Transverse colon (tissue), 3 donors: Measurements from ENCODE around the gene NPAP1.

Source experiments
- EP300 ChIP-seq: sonication (generic); formaldehyde crosslinking; IDR thresholded peaks from one replicate; pipeline ENCODE4 v1.6.1; 2017; ENCODE audit warnings: antibody characterized with exemption, low read depth
- POLR2A ChIP-seq: fragments of 450-650 bp; IDR thresholded peaks from one replicate; pipeline ENCODE4 v1.6.1; 2016; ENCODE audit warnings: antibody characterized with exemption, mild to moderate bottlenecking, moderate library complexity
- TF ChIP-seq, protein P1 (sequence below), 5 experiments: fragments of 200-600 bp in 3 of 5; fragments of 450-650 bp in 2 of 5; sonication (generic) in 3 of 5; IDR thresholded peaks; 1 replicate in 2 of 5; 2 replicates in 3 of 5; pipeline ENCODE4 v1.5.1; 2016 to 2017; ENCODE audit warnings: antibody characterized with exemption in 5 of 5, inconsistent platforms in 3 of 5, mild to moderate bottlenecking in 2 of 5, moderate library complexity in 1 of 5

DNA sequence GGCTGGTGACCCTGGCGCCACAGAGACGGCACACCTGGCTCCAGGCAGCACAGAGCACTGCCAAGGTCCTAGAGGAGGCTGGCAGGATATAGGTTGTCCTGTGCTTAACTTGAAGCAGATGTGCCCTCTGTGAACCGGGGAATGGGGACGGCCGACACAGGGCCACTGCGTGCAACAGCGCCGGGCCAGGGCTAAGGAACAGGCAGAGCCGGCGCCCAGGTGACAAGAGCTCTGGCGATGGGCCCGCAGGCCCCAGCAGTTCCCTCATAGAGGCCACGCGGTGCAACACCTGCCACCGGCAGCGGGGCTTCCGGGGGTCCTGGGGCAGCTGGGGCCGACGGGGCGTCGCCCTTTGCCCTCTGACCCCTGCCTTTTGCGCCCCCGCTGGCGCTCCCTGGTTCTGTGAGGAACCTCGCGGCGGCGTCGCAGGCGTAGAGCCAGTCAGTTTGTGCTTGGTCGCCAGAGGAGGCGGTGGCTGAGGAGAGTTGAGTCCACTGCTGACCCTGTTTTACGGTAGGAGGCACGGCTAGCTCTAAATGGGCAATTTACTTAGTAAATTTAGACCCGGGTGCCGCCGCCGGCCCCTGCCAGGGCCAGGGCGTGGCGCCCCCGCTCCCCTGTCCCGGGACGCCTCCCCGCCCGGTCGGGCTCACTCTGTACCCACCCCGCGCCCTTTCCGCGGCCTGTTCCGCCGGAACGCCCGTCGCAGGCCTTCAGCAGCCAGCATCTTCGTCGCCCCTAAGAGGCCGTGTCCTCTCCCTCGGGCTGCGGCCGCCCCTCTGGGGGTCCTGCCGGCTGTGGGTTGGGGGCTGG lies at the start of gene NPAP1:
- TF ChIP-seq, protein P1, sequence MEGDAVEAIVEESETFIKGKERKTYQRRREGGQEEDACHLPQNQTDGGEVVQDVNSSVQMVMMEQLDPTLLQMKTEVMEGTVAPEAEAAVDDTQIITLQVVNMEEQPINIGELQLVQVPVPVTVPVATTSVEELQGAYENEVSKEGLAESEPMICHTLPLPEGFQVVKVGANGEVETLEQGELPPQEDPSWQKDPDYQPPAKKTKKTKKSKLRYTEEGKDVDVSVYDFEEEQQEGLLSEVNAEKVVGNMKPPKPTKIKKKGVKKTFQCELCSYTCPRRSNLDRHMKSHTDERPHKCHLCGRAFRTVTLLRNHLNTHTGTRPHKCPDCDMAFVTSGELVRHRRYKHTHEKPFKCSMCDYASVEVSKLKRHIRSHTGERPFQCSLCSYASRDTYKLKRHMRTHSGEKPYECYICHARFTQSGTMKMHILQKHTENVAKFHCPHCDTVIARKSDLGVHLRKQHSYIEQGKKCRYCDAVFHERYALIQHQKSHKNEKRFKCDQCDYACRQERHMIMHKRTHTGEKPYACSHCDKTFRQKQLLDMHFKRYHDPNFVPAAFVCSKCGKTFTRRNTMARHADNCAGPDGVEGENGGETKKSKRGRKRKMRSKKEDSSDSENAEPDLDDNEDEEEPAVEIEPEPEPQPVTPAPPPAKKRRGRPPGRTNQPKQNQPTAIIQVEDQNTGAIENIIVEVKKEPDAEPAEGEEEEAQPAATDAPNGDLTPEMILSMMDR (IDR thresholded peaks at IDR 0.05), result no peak
- TF ChIP-seq POLR2A (no peak), EP300 (no peak)
